SJCRH30 (cell line): ENCODE data around the gene PTTG1. TPM values are rescaled to one million over a fixed set of nuclear protein-coding genes. Genes with fewer than 3 reads are reported as not detected.

Experiments
- DNase-seq, 2 experiments: peaks; one replicate each; pipeline ENCODE4 v3.0.0-alpha.2; 2015 to 2020
- H3K27ac ChIP-seq: fragments of 250-450 bp; sonication (Bioruptor Pico); 2 replicates; pipeline ENCODE4 v1.5.1; 2020; ENCODE audit warnings: mild to moderate bottlenecking, moderate library complexity
- H3K27me3 ChIP-seq: fragments of 250-450 bp; sonication (Bioruptor Pico); 2 replicates; pipeline ENCODE4 v1.5.1; 2020; ENCODE audit warnings: mild to moderate bottlenecking, moderate library complexity
- H3K36me3 ChIP-seq: fragments of 250-450 bp; sonication (Bioruptor Pico); 2 replicates; pipeline ENCODE4 v1.5.1; 2020; ENCODE audit warnings: mild to moderate bottlenecking, moderate library complexity
- H3K4me1 ChIP-seq: fragments of 250-450 bp; sonication (Bioruptor Pico); 2 replicates; pipeline ENCODE4 v1.5.1; 2020; ENCODE audit warnings: mild to moderate bottlenecking, moderate library complexity
- H3K4me3 ChIP-seq: fragments of 250-450 bp; sonication (Bioruptor Pico); 2 replicates; pipeline ENCODE4 v1.5.1; 2020; ENCODE audit warnings: mild to moderate bottlenecking, moderate library complexity
- H3K9me3 ChIP-seq: fragments of 250-450 bp; sonication (Bioruptor Pico); replicated peaks from 2 replicates; pipeline ENCODE4 v1.5.1; 2020; ENCODE audit warnings: mild to moderate bottlenecking, moderate library complexity
- total RNA-seq: library from RNA; depleted of rRNA; stranded (reverse); fragments of >200 nt; shearing (Covaris generic); gene quantifications from 2 replicates; pipeline ENCODE4 v1.2.3, GENCODE V29; 2014; rRNA removed

PTTG1 gene
- total RNA-seq, result 383 and 394 TPM in 2 replicates

- H3K27me3 ChIP-seq, result no peaks in the 10 kb centered on the region
- peak within 1 kb of the TSS; percentile 75 for H3K4me3 ChIP-seq
- DNase-seq, result peak; percentile 98 to 99
- peaks cover 33% of the 10 kb centered on the region for H3K4me1 ChIP-seq
- H3K9me3 ChIP-seq, result no peaks in the 10 kb centered on the region
- peak within 1 kb of the TSS; percentile 84 for H3K27ac ChIP-seq
- H3K36me3 ChIP-seq, result peaks cover 33% of the 10 kb centered on the region
Observed at GRCh38 chr5:160421625-160422258, at the start of gene PTTG1. PTTG1 (plus strand) TSS chr5:160421855; CDS start chr5:160422313, 458 bp downstream.

DNA sequence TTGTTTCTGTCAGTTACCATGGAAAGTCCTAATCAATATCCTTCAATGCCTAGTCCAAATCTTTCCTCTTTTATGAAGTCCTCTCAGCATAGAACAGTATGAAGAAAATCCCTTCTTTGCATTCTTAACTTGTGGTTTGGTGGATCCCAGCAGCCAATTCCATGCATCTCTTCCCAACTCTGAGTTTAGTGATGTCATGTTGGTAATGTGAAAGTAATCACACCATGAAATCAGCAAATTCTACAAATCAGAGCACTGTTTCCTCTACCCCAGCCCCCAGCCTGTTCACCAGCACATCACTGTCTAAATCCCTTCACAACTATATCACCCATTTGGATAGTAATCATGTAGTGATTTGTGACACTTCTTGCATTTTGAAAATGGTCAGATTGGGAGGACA, 46.5 kb upstream of the PTTG1 start:
- Histone ChIP-seq H3K27me3 (no peaks in the 10 kb centered on the region), H3K9me3 (no peaks in the 10 kb centered on the region), H3K36me3 (no peaks in the 10 kb centered on the region), H3K4me1 (peaks cover 39% of the 10 kb centered on the region), H3K27ac (peak overlapping the region; percentile 92), H3K4me3 (no peak overlapping the region)
- peak; percentile 80 to 93 for DNase-seq

DNA sequence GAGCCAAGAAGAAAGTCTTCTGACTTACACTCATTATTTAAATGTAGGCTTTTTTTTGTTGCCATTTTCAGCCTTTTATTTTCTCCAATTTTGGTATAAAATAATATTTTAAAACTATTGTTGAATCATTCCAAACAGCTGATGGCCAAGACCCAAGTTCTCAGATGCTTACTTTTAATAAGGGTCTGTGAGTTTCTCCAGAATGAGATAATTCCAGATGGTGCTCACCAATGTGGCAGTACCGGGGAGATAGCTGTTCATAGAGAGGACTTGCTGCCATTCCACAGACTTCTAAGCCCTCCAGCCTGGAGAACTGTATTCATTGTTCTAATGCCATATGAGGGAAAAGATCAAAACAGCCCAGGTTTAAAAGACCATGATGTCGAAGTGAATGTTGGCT, 46.0 kb upstream of the PTTG1 start:
- no peaks in the 10 kb centered on the region for H3K9me3 ChIP-seq
- H3K36me3 ChIP-seq, result no peaks in the 10 kb centered on the region
- H3K27me3 ChIP-seq, result no peaks in the 10 kb centered on the region
- no peak overlapping the region for H3K4me3 ChIP-seq
- peak overlapping the region; percentile 92 for H3K27ac ChIP-seq
- DNase-seq, result peak in 1 of 2 experiments; percentile 45
- peaks cover 38% of the 10 kb centered on the region for H3K4me1 ChIP-seq

DNA sequence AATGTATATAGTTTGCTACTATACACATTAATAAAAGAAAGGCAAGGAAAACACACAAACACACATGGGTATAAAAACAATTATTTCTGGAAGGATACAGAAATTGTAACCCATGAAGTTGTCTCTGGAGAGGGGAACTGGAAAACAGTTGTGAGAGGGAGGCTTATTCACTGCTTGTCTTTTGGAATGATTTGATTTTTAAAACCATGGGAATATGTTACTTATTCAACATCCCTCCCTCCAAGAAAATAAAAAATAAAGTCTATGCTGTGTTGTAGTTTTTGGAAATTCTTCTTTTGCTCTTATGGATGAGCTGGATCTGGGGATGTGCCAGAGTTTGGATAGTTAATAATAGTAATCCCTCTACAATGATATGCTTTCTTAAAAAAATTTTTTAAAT, 45.2 kb upstream of the PTTG1 start:
- Histone ChIP-seq H3K27me3 (no peaks in the 10 kb centered on the region), H3K36me3 (no peaks in the 10 kb centered on the region), H3K9me3 (no peaks in the 10 kb centered on the region), H3K4me3 (no peak overlapping the region), H3K4me1 (peaks cover 31% of the 10 kb centered on the region), H3K27ac (peak overlapping the region; percentile 92)
- no peak for DNase-seq

- no peaks in the 10 kb centered on the region for H3K36me3 ChIP-seq
- H3K27ac ChIP-seq, result no peak overlapping the region
- no peak overlapping the region for H3K4me3 ChIP-seq
- no peaks in the 10 kb centered on the region for H3K27me3 ChIP-seq
- peaks cover 40% of the 10 kb centered on the region for H3K4me1 ChIP-seq
- DNase-seq, result no peak
- H3K9me3 ChIP-seq, result no peaks in the 10 kb centered on the region
Observed at GRCh38 chr5:160377651-160378050, 44.0 kb upstream of the PTTG1 start.

GRCh38 chr5:160378330-160378729, 43.3 kb upstream of the PTTG1 start:
- Histone ChIP-seq H3K4me1 (peaks cover 47% of the 10 kb centered on the region), H3K27me3 (no peaks in the 10 kb centered on the region), H3K4me3 (no peak overlapping the region), H3K9me3 (no peaks in the 10 kb centered on the region), H3K27ac (no peak overlapping the region), H3K36me3 (no peaks in the 10 kb centered on the region)
- DNase-seq, result no peak

DNA sequence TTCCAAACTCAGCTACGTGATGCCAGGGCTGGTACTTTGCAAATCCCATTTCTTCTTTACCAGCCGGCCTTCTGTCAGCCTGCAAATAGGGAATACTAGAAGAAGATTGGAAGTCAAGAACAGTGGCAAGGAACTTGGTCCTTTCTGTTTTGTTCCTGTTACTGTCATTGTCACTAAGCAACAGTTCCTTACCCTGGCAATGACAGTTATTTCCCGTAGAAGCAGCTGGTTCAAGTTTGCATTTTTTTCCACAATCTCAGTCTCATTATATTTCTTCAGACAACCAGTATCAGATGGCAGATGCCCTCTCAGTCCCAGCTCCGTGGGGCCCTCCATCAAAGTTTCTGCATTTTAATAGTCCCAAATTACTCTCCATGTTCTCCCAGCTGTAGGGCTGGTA, 42.1 kb upstream of the PTTG1 start:
- Histone ChIP-seq H3K9me3 (no peaks in the 10 kb centered on the region), H3K4me1 (peaks cover 42% of the 10 kb centered on the region), H3K4me3 (no peak overlapping the region), H3K27ac (no peak overlapping the region), H3K36me3 (no peaks in the 10 kb centered on the region), H3K27me3 (no peaks in the 10 kb centered on the region)
- DNase-seq, result peak in 1 of 2 experiments; percentile 34

GRCh38 chr5:160380041-160380440, 41.6 kb upstream of the PTTG1 start:
- Histone ChIP-seq H3K27me3 (no peaks in the 10 kb centered on the region), H3K27ac (no peak overlapping the region), H3K4me3 (no peak overlapping the region), H3K9me3 (no peaks in the 10 kb centered on the region), H3K4me1 (peaks cover 37% of the 10 kb centered on the region), H3K36me3 (no peaks in the 10 kb centered on the region)
- DNase-seq, result no peak

DNA sequence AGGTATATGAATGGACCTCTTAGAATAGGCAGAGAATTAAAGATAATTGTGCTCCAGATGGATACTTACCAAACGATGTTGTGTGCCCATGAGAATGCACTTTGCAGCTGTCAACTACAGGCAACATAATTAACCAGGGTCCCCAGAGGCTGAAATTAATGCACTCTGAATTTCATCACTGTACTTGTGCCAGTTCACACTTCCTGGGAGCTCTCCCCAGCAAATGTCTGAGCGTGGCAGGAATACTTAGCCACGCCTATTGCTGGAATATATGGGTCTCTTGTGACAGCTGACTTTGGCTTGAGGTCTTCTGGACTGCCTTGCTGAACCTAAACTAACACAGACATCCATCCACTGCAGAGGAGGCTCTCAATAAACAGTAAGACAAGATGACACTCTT, 39.3 kb upstream of the PTTG1 start:
- Histone ChIP-seq H3K27me3 (no peaks in the 10 kb centered on the region), H3K27ac (no peak overlapping the region), H3K36me3 (no peaks in the 10 kb centered on the region), H3K4me3 (no peak overlapping the region), H3K9me3 (peaks cover under 1% of the 10 kb centered on the region; the same call in 1 of the 2 replicates), H3K4me1 (peaks cover 21% of the 10 kb centered on the region)
- DNase-seq, result peak; percentile 50 to 78

DNA sequence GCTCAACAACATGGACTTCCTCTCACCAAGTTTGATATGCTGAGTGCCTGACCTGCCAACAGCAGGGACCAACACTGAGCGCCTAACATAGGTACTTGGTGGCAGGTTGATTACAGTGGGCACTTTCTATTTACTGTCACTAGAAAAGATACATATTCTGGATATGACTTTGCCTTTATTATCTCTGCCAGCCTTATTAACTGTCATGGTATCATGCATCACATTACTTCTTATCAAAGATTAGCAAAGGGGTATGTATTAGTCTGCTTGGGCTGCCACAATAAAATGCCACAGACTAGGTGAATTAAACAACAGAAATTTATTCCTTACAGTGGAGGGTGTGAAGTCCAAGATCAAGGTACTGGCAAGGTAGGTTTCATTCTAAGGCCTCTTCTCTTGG, 37.0 kb upstream of the PTTG1 start:
- H3K4me3 ChIP-seq, result no peak overlapping the region
- peaks cover 9% of the 10 kb centered on the region for H3K9me3 ChIP-seq
- no peaks in the 10 kb centered on the region for H3K36me3 ChIP-seq
- H3K4me1 ChIP-seq, result peaks cover 21% of the 10 kb centered on the region
- H3K27ac ChIP-seq, result no peak overlapping the region
- no peak for DNase-seq
- H3K27me3 ChIP-seq, result no peaks in the 10 kb centered on the region

DNA sequence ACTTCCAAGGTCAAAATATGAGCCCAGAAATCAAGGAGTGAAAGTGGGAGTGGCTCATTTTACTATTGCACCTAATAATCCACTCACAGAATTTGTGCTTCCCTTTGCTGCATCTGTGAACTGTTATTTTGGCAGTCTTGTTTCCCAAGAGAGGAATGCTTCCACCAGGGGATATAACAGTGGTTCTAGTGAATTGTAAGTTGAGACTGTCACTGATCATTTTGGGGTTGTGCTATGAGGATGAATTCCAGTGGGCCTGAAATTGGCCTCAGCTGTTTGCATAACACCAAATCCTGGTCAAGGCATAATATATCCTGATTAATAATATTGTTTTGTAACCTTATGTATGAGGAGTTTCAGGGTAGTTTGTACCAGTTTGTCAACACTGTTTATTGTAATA, 36.2 kb upstream of the PTTG1 start:
- no peaks in the 10 kb centered on the region for H3K36me3 ChIP-seq
- DNase-seq, result no peak
- peaks cover 21% of the 10 kb centered on the region for H3K4me1 ChIP-seq
- no peak overlapping the region for H3K27ac ChIP-seq
- H3K27me3 ChIP-seq, result no peaks in the 10 kb centered on the region
- H3K4me3 ChIP-seq, result no peak overlapping the region
- peaks cover 9% of the 10 kb centered on the region for H3K9me3 ChIP-seq

DNA sequence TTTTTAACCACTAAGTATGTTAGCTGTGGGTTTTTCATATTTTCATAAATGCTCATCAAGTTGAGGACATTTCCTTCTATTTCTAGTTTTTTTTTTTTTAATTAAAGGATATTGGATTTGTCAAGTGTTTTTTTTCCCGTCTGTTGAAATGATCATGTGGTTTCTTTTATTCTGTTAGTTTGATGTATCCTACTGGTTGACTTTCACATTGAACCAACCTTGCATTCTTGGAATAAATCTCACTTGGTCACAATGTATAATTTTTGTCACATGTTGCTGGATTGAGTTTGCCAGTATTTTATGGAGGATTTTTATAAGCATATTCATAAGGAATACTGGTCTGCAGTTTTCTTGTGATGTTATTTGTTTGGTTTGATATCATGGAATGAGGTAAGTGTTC, 34.2 kb upstream of the PTTG1 start:
- Histone ChIP-seq H3K4me1 (peaks cover 13% of the 10 kb centered on the region), H3K9me3 (peaks cover 9% of the 10 kb centered on the region), H3K4me3 (no peak overlapping the region), H3K27me3 (no peaks in the 10 kb centered on the region), H3K27ac (no peak overlapping the region), H3K36me3 (no peaks in the 10 kb centered on the region)
- no peak for DNase-seq

GRCh38 chr5:160390787-160391696, 30.6 kb upstream of the PTTG1 start:
- Histone ChIP-seq H3K27me3 (no peaks in the 10 kb centered on the region), H3K27ac (no peak overlapping the region), H3K36me3 (peaks cover 5% of the 10 kb centered on the region; the same call in 1 of the 2 replicates), H3K4me3 (no peak overlapping the region), H3K4me1 (no peaks in the 10 kb centered on the region), H3K9me3 (peaks cover 9% of the 10 kb centered on the region)
- peak in 1 of 2 experiments; percentile 58 for DNase-seq

DNA sequence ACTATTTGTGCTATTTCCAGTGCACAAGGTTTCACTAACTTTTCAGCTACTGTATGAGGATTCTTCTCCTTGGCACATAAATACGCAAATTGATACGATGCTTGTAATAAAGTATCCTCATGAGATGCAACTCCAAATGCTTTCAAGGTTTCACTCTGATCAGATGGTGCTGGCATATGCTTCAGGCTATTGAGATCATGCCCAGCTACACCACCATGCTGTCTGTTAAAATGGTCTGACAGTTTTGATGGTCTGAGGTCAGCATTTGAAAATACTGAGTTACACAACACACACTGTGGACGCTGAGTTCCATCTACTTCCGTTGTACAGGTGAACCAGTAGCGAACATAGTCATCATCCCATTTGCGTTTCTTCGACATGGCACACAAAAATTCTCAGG, 26.5 kb upstream of the PTTG1 start:
- no peak overlapping the region for H3K4me3 ChIP-seq
- no peaks in the 10 kb centered on the region for H3K9me3 ChIP-seq
- DNase-seq, result no peak
- H3K36me3 ChIP-seq, result peaks cover 8% of the 10 kb centered on the region
- H3K27ac ChIP-seq, result no peak overlapping the region
- H3K27me3 ChIP-seq, result no peaks in the 10 kb centered on the region
- no peaks in the 10 kb centered on the region for H3K4me1 ChIP-seq

GRCh38 chr5:160397492-160397891, 24.2 kb upstream of the PTTG1 start:
- DNase-seq, result no peak
- Histone ChIP-seq H3K27ac (no peak overlapping the region), H3K4me1 (no peaks in the 10 kb centered on the region; the same call in 1 of the 2 replicates), H3K4me3 (no peak overlapping the region), H3K9me3 (no peaks in the 10 kb centered on the region), H3K36me3 (peaks cover 10% of the 10 kb centered on the region), H3K27me3 (no peaks in the 10 kb centered on the region)
